OCI-LY1 (cell line): ENCODE data around the gene LCN6.

Source experiments
- CTCF ChIP-seq: fragments of 200-600 bp; sonication (generic), shearing (Covaris generic); IDR thresholded peaks from 2 replicates; pipeline ENCODE4 v1.5.1; 2017; ENCODE audit warnings: mild to moderate bottlenecking, antibody characterized with exemption, low read length, moderate library complexity, mixed read lengths
- EZH2 ChIP-seq: fragments of 200-600 bp; sonication (generic), shearing (Covaris generic); IDR thresholded peaks from 2 replicates; pipeline ENCODE4 v1.8.0; 2017; ENCODE audit warnings: borderline replicate concordance, mixed run types, mild to moderate bottlenecking, antibody characterized with exemption, low read length, moderate library complexity, mixed read lengths

- TF ChIP-seq CTCF (no peak), EZH2 (no peak)
Measured at GRCh38 chr9:136739509-136739908, 8.8 kb downstream of the LCN6 start.
